Right atrium auricular region (tissue), 2 donors: ENCODE measurements around the gene CELSR1. TPM values are rescaled to one million over a fixed set of nuclear protein-coding genes. Genes with fewer than 3 reads are reported as not detected.

Experiments used
- DNase-seq: peaks from one replicate; pipeline ENCODE4 v3.0.0-alpha.2; 2019; ENCODE audit warnings: low spot score
- H3K27ac ChIP-seq, 2 donors: fragments of 200-600 bp; sonication (generic); 1 replicate in 1 of 2; 2 replicates in 1 of 2; pipeline ENCODE4 v1.5.1; 2016 to 2019
- H3K27me3 ChIP-seq, 2 donors: fragments of 200-600 bp; sonication (generic); one replicate each; pipeline versions ENCODE4 v1.5.1 to v1.6.0; 2017 to 2019
- H3K36me3 ChIP-seq: fragments of 200-600 bp; sonication (generic); one replicate; pipeline ENCODE4 v1.5.1; 2016
- H3K4me1 ChIP-seq, 2 donors: fragments of 200-600 bp; sonication (generic); one replicate each; pipeline versions ENCODE4 v1.5.1 to v1.6.0; 2017 to 2019
- H3K4me3 ChIP-seq, 2 donors: fragments of 200-600 bp; sonication (generic); 1 replicate in 1 of 2; 2 replicates in 1 of 2; pipeline ENCODE4 v1.5.1; 2017 to 2019; ENCODE audit warnings: mild to moderate bottlenecking in 1 of 2, moderate library complexity in 1 of 2
- H3K9me3 ChIP-seq, 2 donors: fragments of 200-600 bp; sonication (generic); one replicate each; pipeline ENCODE4 v1.5.1; 2019
- CTCF ChIP-seq, 2 donors: fragments of 200-600 bp; sonication (generic); IDR thresholded peaks; one replicate each; pipeline ENCODE4 v1.5.1; 2019; ENCODE audit warnings: antibody characterized with exemption in 2 of 2
- total RNA-seq, 2 donors: library from RNA; depleted of rRNA; stranded (reverse); fragments of >200 nt; gene quantifications; one replicate each; pipeline ENCODE4 v1.1.0, GENCODE V29; 2016

CELSR1 gene
- total RNA-seq, 2 donors from 2014 or later = 7.1 to 9.6 TPM

- Histone ChIP-seq H3K4me1 (peaks cover 0 to 6% of the 10 kb centered on the region in 2 donors), H3K27ac (no peak overlapping the region), H3K27me3 (no peaks in the 10 kb centered on the region), H3K9me3 (no peaks in the 10 kb centered on the region), H3K36me3 (no peaks in the 10 kb centered on the region), H3K4me3 (no peak overlapping the region)
- TF ChIP-seq CTCF (IDR thresholded peaks at IDR 0.05) = no peak
- DNase-seq = no peak
Observed at GRCh38 chr22:46469711-46470110, 67.7 kb downstream of the CELSR1 start.

GRCh38 chr22:46467006-46467405 lies 70.4 kb downstream of the CELSR1 start:
- Histone ChIP-seq H3K4me3 (no peak overlapping the region), H3K4me1 (peaks cover 0 to 6% of the 10 kb centered on the region in 2 donors), H3K36me3 (no peaks in the 10 kb centered on the region), H3K9me3 (no peaks in the 10 kb centered on the region), H3K27ac (no peak overlapping the region), H3K27me3 (no peaks in the 10 kb centered on the region)
- DNase-seq = no peak
- TF ChIP-seq CTCF (IDR thresholded peaks at IDR 0.05) = no peak

GRCh38 chr22:46466255-46466676 lies 71.2 kb downstream of the CELSR1 start:
- H3K27ac ChIP-seq = no peak overlapping the region
- peaks cover 0 to 6% of the 10 kb centered on the region in 2 donors for H3K4me1 ChIP-seq
- DNase-seq = no peak
- no peak for TF ChIP-seq CTCF (IDR thresholded peaks at IDR 0.05)
- H3K4me3 ChIP-seq = no peak overlapping the region
- no peaks in the 10 kb centered on the region for H3K36me3 ChIP-seq
- no peaks in the 10 kb centered on the region for H3K27me3 ChIP-seq
- H3K9me3 ChIP-seq = no peaks in the 10 kb centered on the region

GRCh38 chr22:46465793-46466192 lies 71.6 kb downstream of the CELSR1 start:
- Histone ChIP-seq H3K27me3 (no peaks in the 10 kb centered on the region), H3K27ac (no peak overlapping the region), H3K4me3 (no peak overlapping the region), H3K4me1 (peaks cover 0 to 6% of the 10 kb centered on the region in 2 donors), H3K9me3 (no peaks in the 10 kb centered on the region), H3K36me3 (no peaks in the 10 kb centered on the region)
- DNase-seq = no peak
- no peak for TF ChIP-seq CTCF (IDR thresholded peaks at IDR 0.05)

GRCh38 chr22:46465345-46465720 lies 72.1 kb downstream of the CELSR1 start:
- Histone ChIP-seq H3K27me3 (no peaks in the 10 kb centered on the region), H3K36me3 (no peaks in the 10 kb centered on the region), H3K4me3 (no peak overlapping the region), H3K27ac (no peak overlapping the region), H3K9me3 (no peaks in the 10 kb centered on the region), H3K4me1 (peaks cover 0 to 6% of the 10 kb centered on the region in 2 donors)
- TF ChIP-seq CTCF (IDR thresholded peaks at IDR 0.05) = no peak
- no peak for DNase-seq

- peaks cover 0 to 6% of the 10 kb centered on the region in 2 donors for H3K4me1 ChIP-seq
- H3K36me3 ChIP-seq = no peaks in the 10 kb centered on the region
- H3K9me3 ChIP-seq = no peaks in the 10 kb centered on the region
- no peak for TF ChIP-seq CTCF (IDR thresholded peaks at IDR 0.05)
- DNase-seq = no peak
- no peak overlapping the region for H3K4me3 ChIP-seq
- H3K27me3 ChIP-seq = no peaks in the 10 kb centered on the region
- no peak overlapping the region for H3K27ac ChIP-seq
Observed at GRCh38 chr22:46464701-46465344, 72.6 kb downstream of the CELSR1 start.
